ENCODE results near the gene GPR63.

Gene GPR63, protein sequence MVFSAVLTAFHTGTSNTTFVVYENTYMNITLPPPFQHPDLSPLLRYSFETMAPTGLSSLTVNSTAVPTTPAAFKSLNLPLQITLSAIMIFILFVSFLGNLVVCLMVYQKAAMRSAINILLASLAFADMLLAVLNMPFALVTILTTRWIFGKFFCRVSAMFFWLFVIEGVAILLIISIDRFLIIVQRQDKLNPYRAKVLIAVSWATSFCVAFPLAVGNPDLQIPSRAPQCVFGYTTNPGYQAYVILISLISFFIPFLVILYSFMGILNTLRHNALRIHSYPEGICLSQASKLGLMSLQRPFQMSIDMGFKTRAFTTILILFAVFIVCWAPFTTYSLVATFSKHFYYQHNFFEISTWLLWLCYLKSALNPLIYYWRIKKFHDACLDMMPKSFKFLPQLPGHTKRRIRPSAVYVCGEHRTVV

DNA sequence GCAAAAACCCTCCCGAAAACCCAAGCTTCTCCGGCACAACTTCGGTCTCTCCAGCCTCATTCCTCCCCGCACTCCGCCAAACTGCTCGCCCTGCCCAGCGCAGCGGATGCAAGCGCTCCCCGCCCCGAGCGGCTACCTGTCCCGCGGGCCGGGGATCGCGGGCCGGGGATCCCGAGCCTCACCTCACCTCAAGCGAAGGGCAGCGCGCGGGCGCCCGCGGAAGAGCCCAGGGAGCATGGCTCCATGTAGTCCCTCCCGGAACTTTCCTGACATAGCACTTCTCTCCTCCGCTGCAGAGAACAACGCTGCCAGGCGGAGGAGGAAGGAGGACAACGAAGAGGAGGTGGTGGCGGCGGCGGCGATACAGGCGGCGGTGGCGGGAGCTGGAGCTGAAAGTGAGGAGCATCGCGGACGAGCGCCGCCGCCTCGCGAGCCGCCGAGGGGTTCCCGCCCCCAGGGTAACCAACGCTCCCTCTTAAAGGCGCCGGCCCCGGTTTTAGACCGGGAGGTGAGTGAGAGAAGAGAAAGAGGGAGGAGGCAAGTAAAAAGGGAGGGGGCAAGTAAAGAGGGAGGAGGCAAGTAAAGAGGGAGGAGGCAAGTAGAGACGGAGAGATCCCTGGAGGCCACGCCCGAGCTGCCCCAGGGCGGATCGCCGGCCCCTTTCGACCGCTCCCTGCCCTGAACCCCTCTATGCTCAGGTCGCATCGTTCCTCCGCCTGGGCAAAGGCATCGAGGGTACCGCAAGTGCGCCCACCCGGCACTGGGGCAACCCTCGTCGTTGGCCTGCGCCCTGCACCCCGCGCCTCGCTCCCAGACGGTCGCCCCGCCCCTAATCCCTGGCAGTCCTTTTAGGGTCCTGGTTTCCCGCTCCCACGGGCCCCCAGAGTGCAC, at the start of gene GPR63:
Gene GPR63 (minus strand): TSS at position 397 of the 891 bp plus-strand sequence. CDS start 37,746 bp downstream, outside the sequence.
- peak; percentile 72 for DNase-seq

DNA sequence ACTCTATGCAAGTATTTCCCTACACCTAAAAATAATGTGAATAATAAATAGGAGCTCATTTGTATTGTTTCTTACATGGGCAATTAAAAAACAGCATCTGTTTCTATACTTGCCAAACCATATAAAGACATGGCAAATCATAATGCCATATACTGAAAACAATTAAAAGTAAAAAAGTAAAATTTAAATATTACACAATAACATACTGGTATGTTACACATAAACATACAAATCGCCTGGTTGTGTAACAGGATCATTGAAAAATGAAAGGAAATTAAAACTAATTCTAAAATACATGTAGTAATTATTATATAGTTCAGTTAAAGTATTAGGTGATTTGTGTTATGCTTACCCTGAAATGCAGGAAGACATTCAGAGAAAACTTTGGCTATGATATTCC, 49.2 kb upstream of the GPR63 start:
- DNase-seq: no peak

DNA sequence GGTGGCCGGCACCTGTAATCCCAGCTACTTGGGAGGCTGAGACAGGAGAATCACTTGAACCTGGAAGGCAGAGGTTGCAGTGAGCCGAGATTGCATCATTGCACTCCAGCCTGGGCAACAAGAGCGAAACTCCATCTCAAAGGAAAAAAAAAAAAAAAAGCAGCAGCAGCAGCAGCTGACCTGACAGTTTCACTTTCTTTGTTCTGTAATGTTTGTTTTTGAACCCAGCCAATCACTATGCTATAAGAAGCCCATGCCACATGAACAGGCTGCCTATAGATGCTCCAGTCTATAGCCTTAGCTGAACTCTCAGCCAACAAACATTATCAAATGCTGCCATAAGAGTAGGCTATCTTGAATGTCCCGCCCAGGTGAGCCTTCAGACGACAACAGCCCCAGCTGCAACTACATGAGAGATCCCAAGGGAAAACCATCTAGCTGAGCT, 47.9 kb upstream of the GPR63 start:
- DNase-seq: peak; percentile 97

DNA sequence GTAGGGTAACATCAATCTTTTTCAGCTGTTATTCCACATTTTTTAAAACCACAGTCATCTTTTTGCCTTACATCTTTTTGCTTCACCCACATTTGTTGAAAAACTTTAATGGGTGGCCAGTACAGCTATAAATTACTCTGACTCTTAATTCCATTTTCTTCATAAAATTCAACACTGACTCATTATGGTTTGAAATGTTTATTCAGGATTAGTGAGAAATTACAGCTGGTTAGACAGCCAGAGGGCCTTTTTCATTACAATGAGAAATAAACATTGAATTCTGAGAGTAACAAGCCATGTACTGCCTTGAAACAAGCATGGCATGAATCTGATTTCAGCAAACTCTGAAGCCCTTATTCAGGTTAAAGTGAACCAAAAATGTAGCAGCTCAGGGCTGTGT, 40.9 kb upstream of the GPR63 start:
- DNase-seq: no peak

DNA sequence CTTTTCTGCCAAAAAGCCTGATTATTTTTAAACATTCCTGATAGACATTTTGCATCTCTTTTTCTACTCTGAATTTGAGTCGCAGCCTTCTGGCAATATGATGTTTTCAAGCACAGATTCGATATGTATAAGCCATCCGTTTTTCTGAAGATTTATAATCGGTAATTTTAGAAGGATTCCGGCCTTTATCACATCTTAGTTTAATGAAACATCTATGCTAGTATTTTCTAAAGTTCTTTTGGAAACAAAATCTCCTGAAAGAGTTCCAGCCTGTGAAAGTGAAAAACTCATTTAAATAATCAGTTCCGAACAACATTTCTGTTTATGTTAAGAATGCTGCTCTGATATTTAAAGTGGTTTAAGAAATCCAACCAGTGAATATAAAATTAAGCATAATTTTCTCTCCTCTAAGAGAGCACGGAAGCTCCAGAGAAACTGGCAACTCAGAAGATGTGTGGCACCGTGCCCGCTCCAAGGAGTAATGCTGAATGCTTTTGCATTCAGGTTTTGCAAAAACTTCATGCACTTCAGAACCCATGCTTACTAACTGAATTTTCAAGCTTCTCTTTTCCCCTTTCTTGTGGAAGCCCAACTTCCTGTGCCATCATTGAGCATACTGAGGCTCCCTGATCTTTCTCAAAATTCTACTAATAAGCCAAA, 39.7 kb upstream of the GPR63 start:
- no peak for DNase-seq

DNA sequence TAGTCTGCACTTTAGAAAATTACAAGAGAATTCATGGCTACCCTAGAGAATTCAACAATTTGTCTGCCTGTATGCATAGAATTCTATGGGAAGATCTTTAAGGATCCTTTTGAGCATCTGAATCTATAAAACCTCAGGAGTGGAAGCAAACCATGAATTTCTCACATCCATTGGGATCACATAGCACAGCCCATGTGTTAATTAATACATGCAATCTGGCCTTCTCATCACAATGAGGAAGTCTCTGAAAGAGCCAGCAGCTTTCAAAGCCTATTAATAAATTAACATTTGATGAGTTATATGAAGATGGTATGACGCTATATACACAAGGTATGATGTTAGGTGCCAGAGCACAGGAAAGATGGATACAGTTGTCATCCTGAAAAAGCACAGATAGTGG, 35.7 kb upstream of the GPR63 start:
- peak; percentile 47 for DNase-seq

DNA sequence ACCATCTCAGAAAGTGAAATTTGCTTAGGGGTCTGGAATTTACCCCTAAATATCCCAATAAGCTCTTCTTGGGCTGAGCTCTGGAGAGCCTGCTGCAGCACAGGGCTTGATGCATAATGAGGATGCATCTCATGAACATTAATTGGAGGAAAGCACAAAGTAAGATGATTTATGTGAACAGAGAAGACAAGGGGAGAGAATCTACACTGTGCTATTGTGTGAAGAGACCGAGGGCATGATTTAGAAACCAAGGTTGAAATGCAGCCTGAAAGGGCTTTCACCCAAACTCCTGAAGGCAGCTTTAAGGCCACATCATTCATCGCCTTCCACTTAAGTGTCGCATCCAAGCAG, 27.8 kb upstream of the GPR63 start:
- DNase-seq: no peak

DNA sequence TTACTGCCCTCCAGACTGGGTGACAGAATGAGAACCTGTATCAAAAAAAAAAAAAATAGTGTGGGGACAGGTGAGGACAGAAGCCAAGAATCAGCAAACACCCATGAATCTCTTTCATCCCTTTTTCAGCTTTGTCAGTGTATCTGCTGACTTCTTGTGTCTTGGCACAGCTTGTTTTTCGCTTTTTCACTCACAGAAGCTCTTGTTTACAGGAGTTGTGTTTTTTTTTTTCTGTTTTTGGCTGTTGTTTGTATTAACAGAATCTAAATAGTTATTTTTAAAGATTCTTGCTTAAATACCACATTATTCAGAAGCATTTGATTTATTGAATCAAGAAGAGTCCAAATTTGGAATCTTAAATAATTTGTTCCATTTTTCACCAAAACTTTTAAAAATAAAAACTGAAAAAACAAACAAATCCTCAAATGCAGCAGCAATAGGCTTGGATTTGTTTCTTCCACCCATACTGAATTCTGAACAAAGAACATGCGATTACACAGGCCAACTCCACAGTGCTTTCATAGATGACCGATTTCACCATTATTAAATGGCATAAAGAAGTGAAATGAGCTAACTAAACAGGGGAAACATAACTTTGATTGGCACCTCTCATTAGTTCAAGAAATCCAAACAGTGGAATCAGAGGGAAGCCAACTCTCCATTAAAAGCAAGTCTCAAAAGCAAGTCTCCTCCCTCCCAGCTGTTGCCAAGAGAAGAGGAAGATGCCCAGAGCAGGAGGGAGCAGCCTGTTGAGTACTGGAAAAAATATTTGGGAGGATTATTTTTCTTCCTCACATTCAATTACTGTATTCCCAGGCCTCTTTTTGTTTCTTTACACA, 27.2 kb upstream of the GPR63 start:
- peak; percentile 90 for DNase-seq

DNA sequence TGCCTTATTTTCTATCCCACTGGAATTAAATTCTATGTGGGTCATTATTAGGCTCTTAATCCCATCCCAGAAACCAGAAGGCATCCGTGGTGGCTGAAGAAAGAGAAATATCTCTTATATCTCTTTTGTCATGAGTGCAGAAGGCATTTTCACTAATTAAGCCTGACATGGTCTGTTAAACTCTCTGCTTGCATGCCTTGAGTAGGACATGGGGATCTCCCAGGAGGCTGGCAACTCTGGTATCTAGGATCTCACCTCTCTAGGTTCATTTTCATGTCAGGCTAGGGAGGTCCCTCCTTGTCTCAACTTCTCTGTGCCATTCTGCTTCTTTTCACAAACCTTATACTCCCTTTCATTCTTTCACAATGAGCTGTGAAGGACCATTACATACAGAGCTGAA, 25.3 kb upstream of the GPR63 start:
- DNase-seq: peak; percentile 82

DNA sequence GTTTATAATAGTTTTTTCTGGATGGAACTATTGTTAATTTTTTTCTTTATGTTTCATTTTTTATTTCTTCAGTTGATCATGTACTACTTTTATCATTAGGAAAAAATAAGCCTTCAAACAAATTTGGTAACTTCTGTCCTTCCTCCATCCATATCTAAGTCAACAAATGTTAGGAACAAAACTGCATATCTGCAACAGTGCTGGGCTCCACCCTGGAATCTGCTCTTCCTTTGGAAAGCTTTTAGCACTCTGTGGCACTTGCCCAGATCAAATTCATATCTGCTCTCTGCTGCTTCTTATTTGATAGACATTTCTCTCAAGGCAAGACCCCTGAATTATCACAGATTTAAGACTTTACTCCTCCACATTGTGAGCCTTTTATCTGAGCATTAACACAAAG, 24.3 kb upstream of the GPR63 start:
- DNase-seq: no peak

DNA sequence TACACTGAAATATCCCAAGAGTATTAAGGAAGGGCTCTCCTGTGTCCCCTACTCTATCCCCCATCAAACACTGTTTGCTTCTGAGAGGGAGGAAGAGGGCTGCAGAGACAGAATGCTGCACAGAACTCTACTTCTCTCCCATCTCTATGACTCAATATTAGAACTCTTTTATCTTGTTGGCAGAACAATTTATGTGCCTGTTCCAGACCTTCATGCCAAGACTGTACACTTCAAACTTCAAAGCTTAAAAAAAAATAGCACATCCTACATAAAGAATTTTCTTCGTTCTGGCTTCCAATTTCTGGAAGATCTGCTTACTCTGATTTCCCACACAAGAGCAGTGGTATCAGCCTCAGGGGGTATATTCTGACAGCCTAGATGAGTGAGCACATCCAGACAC, 19.6 kb upstream of the GPR63 start:
- no peak for DNase-seq

DNA sequence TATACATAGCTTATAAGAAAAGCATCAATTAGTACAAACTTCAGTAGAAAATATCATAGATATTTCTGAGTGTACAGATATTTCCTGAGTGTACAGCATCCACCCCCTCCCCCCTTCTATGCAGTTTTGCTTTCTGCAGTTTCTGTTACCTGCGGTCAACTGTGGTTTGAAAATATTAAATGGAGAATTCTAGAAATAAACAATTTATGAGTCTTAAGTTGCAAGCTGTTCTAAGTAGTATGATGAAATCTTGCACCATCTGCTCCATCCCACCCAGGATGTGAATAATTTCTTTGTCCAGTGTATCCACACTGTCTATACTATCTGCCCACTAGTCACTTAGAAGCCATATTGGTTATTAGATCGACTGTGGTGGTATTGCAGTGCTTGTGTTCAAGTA, 15.8 kb upstream of the GPR63 start:
- DNase-seq: no peak

DNA sequence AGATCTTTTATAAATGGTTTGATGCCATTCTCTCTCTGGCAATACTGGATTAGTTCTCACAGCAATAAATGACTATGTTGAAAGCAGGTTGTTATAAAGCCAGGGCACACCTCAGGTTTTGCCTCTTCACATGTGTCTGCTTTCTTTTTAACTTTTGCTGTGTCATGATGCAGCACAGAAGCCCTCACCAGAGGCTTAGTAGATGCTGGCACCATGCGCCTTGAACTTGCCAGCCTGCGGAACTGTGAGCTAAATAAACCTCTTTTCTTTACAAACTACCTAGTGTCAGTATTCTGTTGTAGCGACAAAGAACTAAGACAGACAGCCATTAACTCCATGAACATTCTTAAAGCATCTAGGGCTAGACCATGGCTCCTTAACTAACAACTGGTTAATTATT, 15.3 kb upstream of the GPR63 start:
- no peak for DNase-seq

DNA sequence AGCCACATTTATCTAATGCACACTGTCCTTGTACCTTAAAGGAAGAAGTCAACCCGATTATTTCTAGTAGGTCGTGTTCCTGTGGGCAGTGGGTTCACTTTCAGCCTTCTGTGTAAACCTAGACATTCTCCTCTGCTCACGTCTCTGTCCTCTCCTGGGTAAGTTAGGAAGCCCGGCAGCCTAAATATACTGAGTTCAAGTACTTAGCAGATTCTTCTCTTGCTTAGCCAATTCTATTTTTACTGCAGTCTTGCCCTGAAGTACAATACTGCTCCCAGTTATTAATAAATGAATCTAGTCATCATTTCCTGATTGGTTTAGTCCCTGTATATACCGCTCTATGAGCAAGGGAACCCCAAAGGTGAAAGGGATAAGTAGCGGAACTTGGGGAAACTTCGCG, 14.6 kb upstream of the GPR63 start:
- DNase-seq: no peak

DNA sequence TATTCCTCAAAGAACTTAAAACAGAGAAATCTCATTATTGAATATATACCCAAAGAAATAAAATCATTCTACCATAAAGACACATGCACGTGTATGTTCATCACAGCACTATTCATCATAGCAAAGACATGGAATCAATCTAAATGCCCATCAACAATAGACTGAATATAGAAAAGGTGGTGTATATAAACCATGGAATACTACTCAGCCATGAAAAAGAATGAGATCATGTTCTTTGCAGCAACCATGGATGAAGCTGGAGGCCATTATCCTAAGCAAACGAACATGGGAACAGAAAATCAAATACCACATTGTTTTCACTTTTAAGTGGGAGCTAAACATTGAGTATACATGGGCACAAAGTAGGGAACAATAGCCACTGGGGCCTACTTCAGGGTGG, 12.3 kb upstream of the GPR63 start:
- DNase-seq: no peak

DNA sequence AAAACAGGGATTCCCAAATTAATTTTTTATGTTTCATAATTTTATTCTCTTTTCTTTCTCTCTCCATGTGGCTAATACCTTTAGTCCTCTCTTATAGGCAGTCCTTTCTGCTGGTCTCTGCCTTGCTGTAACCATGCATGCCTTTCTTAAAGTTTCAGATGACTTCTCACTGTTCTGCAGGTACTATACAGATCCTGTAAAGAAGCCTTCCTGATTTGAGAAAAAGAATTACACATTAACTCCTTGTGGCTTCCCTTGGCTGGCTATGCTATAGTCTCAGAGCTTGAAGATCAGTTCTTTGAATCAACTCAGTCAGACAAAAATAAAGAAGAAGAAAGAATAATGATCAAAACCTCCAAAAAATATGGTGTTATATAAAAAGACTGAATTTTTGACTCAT, 7.3 kb upstream of the GPR63 start:
- DNase-seq: no peak

DNA sequence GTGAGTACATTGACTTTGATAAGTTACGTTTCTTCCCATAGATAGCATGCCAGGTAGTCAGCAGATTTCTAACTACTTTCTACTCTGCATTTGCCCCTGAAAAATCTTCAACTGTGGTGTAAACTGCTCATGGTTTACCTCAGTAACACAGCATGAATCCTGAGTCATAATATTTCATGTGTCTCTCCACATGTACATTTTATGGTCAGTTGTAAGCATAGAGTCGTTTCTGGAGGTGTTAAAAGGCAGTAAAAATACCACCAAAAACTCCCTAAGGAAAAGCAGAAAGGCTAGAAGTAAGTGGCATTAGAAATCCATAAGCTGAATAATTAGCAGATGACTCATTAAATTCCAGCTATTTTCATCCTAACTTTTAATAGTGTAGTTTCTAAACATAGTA, 4.1 kb upstream of the GPR63 start:
- no peak for DNase-seq

DNA sequence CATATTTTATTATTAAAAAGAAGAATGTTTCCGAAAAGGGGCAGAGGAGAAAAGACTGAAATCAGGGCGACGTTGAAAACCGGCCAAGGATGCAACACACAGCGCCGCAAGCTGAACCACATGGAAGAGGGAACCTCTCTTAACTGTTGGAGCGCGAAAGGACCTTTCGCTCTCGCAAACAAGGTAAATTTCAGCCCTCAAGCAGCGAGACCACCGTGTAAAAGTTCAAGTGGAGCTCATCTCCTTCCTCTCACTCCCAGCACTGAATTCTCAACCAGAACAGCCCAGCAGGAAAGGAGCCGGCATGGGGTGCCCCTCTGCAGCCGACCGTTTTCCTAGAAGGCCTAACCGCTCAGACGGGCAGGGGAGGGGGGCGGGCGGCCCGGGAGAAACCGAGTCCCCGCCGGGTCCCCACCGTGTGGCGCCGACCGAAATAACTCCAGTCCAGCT, 621 bp downstream of the GPR63 start:
- peak; percentile 72 for DNase-seq

DNA sequence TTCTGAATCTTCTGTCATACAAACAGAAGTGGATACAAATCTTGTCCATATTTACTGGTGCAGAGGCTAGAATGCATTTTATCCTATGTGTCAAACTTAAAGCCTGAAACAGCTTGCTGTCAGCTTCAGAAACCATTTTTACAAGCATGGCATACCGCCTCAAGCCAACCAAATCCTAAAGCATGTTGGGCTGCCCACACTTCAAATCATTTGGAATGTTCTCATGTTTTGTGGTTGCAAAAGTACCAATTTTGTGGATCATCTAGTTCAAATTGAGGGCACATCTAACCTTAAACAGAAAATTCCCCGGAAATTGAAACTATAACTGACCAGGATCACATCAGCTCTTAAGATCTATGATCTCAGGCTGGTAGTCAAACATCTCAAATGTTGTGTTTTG, 3.2 kb downstream of the GPR63 start:
- no peak for DNase-seq

DNA sequence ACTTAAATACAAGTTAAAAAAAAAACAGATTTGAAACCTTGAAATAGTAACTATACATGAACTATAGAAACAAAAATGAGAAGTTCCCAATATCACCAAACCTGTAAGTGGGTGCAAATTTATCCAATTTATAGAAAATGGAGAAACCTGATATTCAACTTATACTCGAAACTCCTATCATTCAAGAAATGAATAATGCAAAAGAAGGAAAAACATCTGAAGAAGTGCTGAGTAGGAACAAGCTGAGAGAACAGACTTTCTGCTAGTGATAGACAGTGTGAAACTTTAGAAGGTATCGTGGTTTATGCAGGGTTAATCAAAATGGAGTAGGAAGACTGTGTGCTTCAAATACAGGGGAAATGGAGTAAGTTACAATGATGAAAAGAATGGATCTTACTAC, 4.5 kb downstream of the GPR63 start:
- DNase-seq: no peak

DNA sequence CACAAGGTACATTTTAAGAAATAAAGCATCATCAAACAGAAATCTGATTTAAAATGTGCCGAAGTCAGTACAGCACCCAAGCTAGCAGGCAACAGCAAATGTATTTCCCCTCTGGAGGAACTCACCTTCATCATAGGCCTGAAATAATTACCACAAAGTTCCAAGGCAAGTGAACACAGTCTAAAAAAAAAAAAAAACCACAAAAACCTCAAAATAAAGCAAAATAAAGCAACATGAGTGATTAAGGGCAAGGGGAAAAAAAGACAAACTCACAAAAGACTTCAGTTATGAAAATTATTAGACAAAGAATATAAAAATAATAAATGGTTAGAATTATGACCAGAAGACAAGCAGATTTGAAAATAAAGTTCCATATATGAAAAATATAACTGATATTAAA, 10.4 kb downstream of the GPR63 start:
- DNase-seq: no peak

DNA sequence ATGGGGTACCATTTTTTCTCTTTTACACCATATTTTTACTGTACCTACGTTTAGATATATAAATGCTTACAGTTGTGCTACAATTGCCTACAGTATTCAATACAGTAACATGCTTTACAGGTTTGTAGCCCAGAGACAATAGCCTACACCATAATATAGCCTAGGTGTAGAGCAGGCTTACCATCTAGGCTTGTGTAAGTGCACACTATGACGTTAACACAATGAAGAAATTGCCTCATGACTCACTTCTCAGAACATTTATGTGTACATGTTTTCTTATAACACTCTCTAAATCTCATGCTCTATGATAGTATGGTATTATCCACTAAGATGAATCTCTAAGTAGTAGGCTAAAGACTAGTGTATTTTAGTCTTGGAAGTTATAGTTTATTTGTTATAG, 13.5 kb downstream of the GPR63 start:
- DNase-seq: no peak

DNA sequence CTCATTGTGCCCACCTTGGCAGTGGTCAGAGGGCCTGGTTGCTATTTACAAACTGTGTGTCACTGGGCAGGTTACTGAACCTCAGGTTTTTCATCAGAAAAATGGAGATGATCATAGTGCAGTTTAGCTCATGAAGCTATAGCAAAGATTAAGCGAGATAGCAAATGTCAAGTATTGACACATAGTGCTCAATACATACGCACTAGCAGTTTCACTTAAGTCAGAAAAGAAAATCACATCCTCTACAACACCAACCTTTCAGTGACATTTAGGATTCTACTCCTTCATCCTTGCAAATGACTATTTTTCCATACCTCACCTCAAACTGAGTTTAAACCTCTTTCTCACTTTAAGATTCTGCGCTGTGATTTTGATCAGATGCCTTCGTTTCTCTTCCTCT, 16.2 kb downstream of the GPR63 start:
- no peak for DNase-seq
